Caco-2 (cell line): ENCODE data around the gene ARID3C. TPM values are rescaled to one million over a fixed set of nuclear protein-coding genes. Genes with fewer than 3 reads are reported as not detected.

Experiments used
- BruUV-seq: library from RNA; stranded (reverse); fragments of 400-500 nt; replicated peaks from 2 replicates; lab custom pipeline; 2021; lab: Mats Ljungman, UMichigan
- CTCF ChIA-PET: fragments of 300-600 bp; sonication (Branson Sonifier 250); formaldehyde crosslinking; loops from one replicate; lab custom pipeline; 2022; ENCODE audit warnings: antibody characterized with exemption; lab: Charles Lee
- POLR2A ChIA-PET: fragments of 300-600 bp; sonication (Branson Sonifier 250); formaldehyde crosslinking; loops from one replicate; lab custom pipeline; 2022; ENCODE audit warnings: antibody characterized with exemption; lab: Charles Lee
- DNase-seq, 2 experiments: peaks; one replicate each; pipeline versions ENCODE4 v3.0.0 to v3.0.0-alpha.2; 2020 to 2022
- H3K27me3 ChIP-seq: replicated peaks from 2 replicates; pipeline ENCODE4 v1.6.0; 2011; ENCODE audit warnings: low read length; ENCODE audit not compliant: control insufficient read depth, insufficient read depth
- H3K36me3 ChIP-seq: 2 replicates; pipeline ENCODE4 v1.5.1; 2011; ENCODE audit warnings: low read length; ENCODE audit not compliant: control insufficient read depth, insufficient read depth
- H3K4me1 ChIP-seq: fragments of 250-450 bp; sonication (Bioruptor Pico); 2 replicates; pipeline ENCODE4 v1.5.1; 2020; ENCODE audit warnings: mild to moderate bottlenecking
- H3K4me3 ChIP-seq: 2 replicates; pipeline ENCODE4 v1.5.1; 2011; ENCODE audit warnings: low read depth, mild to moderate bottlenecking, control low read depth, low read length
- H3K9me3 ChIP-seq: fragments of 250-450 bp; sonication (Bioruptor Pico); 2 replicates; pipeline ENCODE4 v1.5.1; 2020; ENCODE audit warnings: mild to moderate bottlenecking, moderate library complexity
- H3K27ac Mint-ChIP-seq: one replicate; pipeline ENCODE4 v1.8.0; 2022; ENCODE audit warnings: mixed read lengths; ENCODE audit not compliant: unreplicated experiment
- H3K27me3 Mint-ChIP-seq: one replicate; pipeline ENCODE4 v1.8.0; 2022; ENCODE audit warnings: mixed read lengths; ENCODE audit not compliant: insufficient read depth, unreplicated experiment
- H3K36me3 Mint-ChIP-seq: one replicate; pipeline ENCODE4 v1.8.0; 2022; ENCODE audit warnings: mild to moderate bottlenecking, mixed read lengths; ENCODE audit not compliant: insufficient read depth, unreplicated experiment
- H3K4me1 Mint-ChIP-seq: one replicate; pipeline ENCODE4 v1.8.0; 2022; ENCODE audit warnings: low read depth, mixed read lengths; ENCODE audit not compliant: unreplicated experiment
- H3K4me3 Mint-ChIP-seq: one replicate; pipeline ENCODE4 v1.8.0; 2022; ENCODE audit warnings: mild to moderate bottlenecking, moderate library complexity, mixed read lengths; ENCODE audit not compliant: unreplicated experiment
- H3K9me3 Mint-ChIP-seq: one replicate; pipeline ENCODE4 v1.8.0; 2022; ENCODE audit warnings: mixed read lengths; ENCODE audit not compliant: unreplicated experiment
- intact Hi-C: fragments of 100-400 bp; cut with micrococcal nuclease; formaldehyde crosslinking; loops from one replicate; pipeline ENCODE4 v1.10.0; 2022; ENCODE audit not compliant: unreplicated experiment
- total RNA-seq: library from RNA; stranded (reverse); gene quantifications from 2 replicates; pipeline ENCODE4 v1.2.3, GENCODE V29; 2022
- TF ChIP-seq, protein P1 (sequence below), 2 experiments: fragments of 200-600 bp in 1 of 2; IDR thresholded peaks; 1 replicate in 1 of 2; 2 replicates in 1 of 2; pipeline versions ENCODE4 v1.5.1 to v1.8.0; 2011 to 2022; ENCODE audit warnings: antibody characterized with exemption in 1 of 2, control low read depth in 1 of 2, inconsistent platforms in 1 of 2, low read depth in 1 of 2, low read length in 1 of 2, mild to moderate bottlenecking in 1 of 2, moderate library complexity in 1 of 2; ENCODE audit not compliant: insufficient read depth in 1 of 2, severe bottlenecking in 1 of 2, unreplicated experiment in 1 of 2

The ARID3C gene
- total RNA-seq, 1 experiment from 2014 or later: not detected

DNA sequence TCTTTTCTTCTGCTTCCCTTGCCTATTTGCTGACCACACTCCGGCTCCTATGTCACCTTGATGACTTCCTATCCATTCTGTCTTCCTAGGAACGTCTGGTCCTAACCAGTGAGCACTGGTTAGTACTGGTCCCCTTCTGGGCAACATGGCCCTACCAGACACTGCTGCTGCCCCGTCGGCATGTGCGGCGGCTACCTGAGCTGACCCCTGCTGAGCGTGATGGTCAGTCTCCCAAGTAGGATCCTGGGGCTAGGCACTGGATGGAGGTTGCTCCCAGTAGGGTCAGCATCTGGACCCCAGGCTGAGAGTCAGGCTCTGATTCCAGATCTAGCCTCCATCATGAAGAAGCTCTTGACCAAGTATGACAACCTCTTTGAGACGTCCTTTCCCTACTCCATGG lies 19.8 kb upstream of the ARID3C start:
- intact Hi-C loops: no loop called here
- no peak for DNase-seq
- H3K27me3 Mint-ChIP-seq: no peaks in the 10 kb centered on the region
- CTCF ChIA-PET: no interaction called here
- H3K27ac Mint-ChIP-seq: no peak overlapping the region
- POLR2A ChIA-PET: interaction anchor here (0.6 kb wide), 1 partner anchor 15 kb away, joined by 6 read pairs; no protein-coding TSS in a partner anchor
- no peak overlapping the region for H3K4me3 Mint-ChIP-seq
- no peaks in the 10 kb centered on the region for H3K9me3 Mint-ChIP-seq
- Histone ChIP-seq H3K4me1 (peaks cover 48% of the 10 kb centered on the region), H3K36me3 (no peaks in the 10 kb centered on the region), H3K4me3 (no peak overlapping the region), H3K27me3 (no peaks in the 10 kb centered on the region), H3K9me3 (no peaks in the 10 kb centered on the region)
- TF ChIP-seq, protein P1, sequence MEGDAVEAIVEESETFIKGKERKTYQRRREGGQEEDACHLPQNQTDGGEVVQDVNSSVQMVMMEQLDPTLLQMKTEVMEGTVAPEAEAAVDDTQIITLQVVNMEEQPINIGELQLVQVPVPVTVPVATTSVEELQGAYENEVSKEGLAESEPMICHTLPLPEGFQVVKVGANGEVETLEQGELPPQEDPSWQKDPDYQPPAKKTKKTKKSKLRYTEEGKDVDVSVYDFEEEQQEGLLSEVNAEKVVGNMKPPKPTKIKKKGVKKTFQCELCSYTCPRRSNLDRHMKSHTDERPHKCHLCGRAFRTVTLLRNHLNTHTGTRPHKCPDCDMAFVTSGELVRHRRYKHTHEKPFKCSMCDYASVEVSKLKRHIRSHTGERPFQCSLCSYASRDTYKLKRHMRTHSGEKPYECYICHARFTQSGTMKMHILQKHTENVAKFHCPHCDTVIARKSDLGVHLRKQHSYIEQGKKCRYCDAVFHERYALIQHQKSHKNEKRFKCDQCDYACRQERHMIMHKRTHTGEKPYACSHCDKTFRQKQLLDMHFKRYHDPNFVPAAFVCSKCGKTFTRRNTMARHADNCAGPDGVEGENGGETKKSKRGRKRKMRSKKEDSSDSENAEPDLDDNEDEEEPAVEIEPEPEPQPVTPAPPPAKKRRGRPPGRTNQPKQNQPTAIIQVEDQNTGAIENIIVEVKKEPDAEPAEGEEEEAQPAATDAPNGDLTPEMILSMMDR (IDR thresholded peaks at IDR 0.05; ENCODE audit: insufficient read depth in 1 of 2, low read depth in 1 of 2, low read length in 1 of 2, severe bottlenecking in 1 of 2, unreplicated experiment in 1 of 2): no peak
- no TSS peak for BruUV-seq
- peaks cover 42% of the 10 kb centered on the region for H3K4me1 Mint-ChIP-seq
- H3K36me3 Mint-ChIP-seq: peaks cover 28% of the 10 kb centered on the region

DNA sequence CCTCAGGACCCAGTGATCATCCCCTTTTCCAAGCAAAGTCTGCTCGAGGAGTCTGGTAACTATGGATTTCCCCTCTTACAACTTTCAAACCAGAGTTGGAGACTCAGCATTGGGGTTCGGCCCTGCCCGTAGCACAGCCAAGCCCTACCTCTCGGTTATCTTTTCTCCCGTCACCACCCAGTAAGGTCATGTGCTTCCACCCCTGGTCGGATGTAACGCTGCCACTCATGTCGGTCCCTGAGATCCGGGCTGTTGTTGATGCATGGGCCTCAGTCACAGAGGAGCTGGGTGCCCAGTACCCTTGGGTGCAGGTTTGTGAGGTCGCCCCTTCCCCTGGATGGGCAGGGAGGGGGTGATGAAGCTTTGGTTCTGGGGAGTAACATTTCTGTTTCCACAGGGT lies 18.8 kb upstream of the ARID3C start:
- POLR2A ChIA-PET: interaction anchor here (2.0 kb wide), 1 partner anchor 10 kb away, joined by 7 read pairs; the partner anchor contains the start of gene SIGMAR1
- no peaks in the 10 kb centered on the region for H3K36me3 ChIP-seq
- CTCF ChIA-PET: interaction anchor here (0.6 to 2.6 kb wide), 3 partner anchors 14 to 404 kb away, joined by 3 to 21 read pairs (median 13); no protein-coding TSS in a partner anchor
- no peaks in the 10 kb centered on the region for H3K27me3 Mint-ChIP-seq
- TF ChIP-seq, protein P1 (IDR thresholded peaks at IDR 0.05; ENCODE audit: insufficient read depth in 1 of 2, low read depth in 1 of 2, low read length in 1 of 2, severe bottlenecking in 1 of 2, unreplicated experiment in 1 of 2): no peak
- no peaks in the 10 kb centered on the region for H3K27me3 ChIP-seq
- BruUV-seq: no TSS peak
- peaks cover 43% of the 10 kb centered on the region for H3K4me1 ChIP-seq
- H3K9me3 ChIP-seq: no peaks in the 10 kb centered on the region
- H3K9me3 Mint-ChIP-seq: no peaks in the 10 kb centered on the region
- peak overlapping the region; percentile 81 for H3K4me3 Mint-ChIP-seq
- DNase-seq: no peak
- H3K36me3 Mint-ChIP-seq: peaks cover 23% of the 10 kb centered on the region
- peaks cover 34% of the 10 kb centered on the region for H3K4me1 Mint-ChIP-seq
- H3K27ac Mint-ChIP-seq: peak overlapping the region; percentile 77
- intact Hi-C loops: loop anchor here (2.0 kb wide), 1 partner anchor 17 kb away; no protein-coding TSS in a partner anchor
- H3K4me3 ChIP-seq: peak overlapping the region; percentile 77

DNA sequence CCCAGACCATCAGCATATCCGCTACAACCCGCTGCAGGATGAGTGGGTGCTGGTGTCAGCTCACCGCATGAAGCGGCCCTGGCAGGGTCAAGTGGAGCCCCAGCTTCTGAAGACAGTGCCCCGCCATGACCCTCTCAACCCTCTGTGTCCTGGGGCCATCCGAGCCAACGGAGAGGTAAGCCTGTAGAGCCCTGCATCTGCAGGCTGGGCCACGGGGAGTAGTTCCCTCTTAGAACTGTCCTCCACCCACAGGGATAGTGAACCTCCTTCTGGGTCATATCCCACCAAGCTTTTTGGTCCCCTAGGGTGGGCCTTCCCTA lies 18.2 kb upstream of the ARID3C start:
- Histone ChIP-seq H3K36me3 (no peaks in the 10 kb centered on the region), H3K9me3 (no peaks in the 10 kb centered on the region), H3K27me3 (no peaks in the 10 kb centered on the region), H3K4me1 (peaks cover 37% of the 10 kb centered on the region), H3K4me3 (peak overlapping the region; percentile 77)
- BruUV-seq: no TSS peak
- H3K27me3 Mint-ChIP-seq: no peaks in the 10 kb centered on the region
- peak overlapping the region; percentile 81 for H3K4me3 Mint-ChIP-seq
- ChIA-PET POLR2A (interaction anchor here (1.1 to 2.0 kb wide), 2 partner anchors 10 to 21 kb away, joined by 3 to 7 read pairs; partner anchors contain the start of gene SIGMAR1), CTCF (interaction anchor here (0.6 to 2.6 kb wide), 10 partner anchors 9 to 503 kb away, joined by 3 to 25 read pairs (median 5); partner anchors contain the start of genes DCTN3 and SIGMAR1)
- H3K27ac Mint-ChIP-seq: peak overlapping the region; percentile 77
- H3K9me3 Mint-ChIP-seq: no peaks in the 10 kb centered on the region
- peaks cover 28% of the 10 kb centered on the region for H3K4me1 Mint-ChIP-seq
- intact Hi-C loops: loop anchor here (2.0 kb wide), 1 partner anchor 18 kb away; no protein-coding TSS in a partner anchor
- no peak for DNase-seq
- TF ChIP-seq, protein P1 (IDR thresholded peaks at IDR 0.05; ENCODE audit: insufficient read depth in 1 of 2, low read depth in 1 of 2, low read length in 1 of 2, severe bottlenecking in 1 of 2, unreplicated experiment in 1 of 2): no peak
- H3K36me3 Mint-ChIP-seq: peaks cover 22% of the 10 kb centered on the region
